HG02798 (cell line): ENCODE measurements around the gene STH.

Source experiments
- ATAC-seq: cut with Tn5 transposase; IDR thresholded peaks from one replicate; pipeline ENCODE4 v1.9.1; 2021; ENCODE audit warnings: mild to moderate bottlenecking; ENCODE audit not compliant: unreplicated experiment, poor library complexity

The STH gene

DNA sequence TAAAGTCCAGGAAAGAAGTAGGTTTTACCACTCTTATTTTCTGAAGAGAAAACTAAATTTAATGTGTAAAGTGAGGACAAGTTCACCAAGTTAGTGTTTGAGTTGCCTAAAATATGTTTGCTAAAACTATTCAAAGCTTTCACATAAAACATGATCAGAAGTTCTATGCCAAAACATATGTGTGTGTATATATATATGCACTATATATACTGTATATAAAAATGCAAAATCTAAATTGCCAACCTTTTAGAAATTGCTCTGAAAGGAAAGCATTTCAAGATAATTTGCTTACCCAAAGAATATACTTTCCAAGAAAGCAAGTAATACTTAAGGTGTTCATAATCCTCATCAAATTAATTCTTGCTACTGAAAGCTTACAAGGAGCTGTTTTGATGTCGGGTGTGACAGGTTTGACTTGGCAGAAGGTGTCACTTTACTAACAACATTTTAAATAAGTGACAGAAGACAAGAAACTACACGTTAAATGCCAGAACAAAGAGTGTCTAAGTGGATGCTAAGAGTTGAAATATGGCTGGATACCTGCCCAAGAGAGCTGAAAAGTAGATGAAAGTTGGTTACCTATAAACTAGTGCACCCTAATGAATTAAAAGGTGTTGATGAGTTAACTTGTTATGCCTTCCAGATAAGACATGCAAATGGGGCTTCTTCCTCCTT, 32.3 kb upstream of the STH start:
- ATAC-seq = no peak

DNA sequence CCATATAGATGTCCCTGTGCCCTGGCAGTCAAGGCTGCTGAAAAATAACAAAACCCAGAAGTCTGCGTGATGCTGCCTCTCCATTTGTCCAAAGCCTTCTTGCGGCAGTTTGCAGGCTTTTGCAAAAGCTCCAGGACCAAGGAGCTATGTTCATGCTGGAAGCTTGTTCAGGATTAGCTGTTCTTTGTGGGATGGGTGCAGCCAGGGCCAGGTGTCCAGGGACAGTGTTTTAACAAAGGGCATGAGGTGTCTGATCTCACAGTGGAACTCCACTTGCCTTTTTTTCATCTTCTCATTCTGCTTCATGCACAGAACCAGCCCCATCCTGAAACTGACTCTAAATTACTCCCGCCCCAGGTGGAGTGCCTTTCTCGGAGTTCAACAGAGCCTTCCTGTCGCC, 31.7 kb upstream of the STH start:
- ATAC-seq = no peak

DNA sequence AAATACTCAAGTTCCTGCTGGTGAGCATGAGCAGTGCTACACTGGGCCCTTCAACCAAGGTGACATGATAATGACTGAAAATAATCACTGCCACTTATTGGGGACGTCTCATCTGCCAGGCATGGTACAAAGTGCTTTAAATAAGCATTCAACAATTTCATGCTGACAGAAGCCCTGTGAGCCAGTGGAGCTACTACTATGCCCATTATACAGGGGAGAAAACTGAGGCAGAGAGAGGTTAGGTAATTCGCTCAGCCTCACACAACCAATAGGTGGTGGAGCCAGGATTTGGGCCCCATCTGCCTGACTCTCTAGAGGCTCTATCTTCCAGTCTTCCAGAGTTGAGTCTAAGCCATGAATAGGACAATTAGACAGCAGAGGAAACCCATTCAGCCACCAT, 30.3 kb upstream of the STH start:
- no peak for ATAC-seq

DNA sequence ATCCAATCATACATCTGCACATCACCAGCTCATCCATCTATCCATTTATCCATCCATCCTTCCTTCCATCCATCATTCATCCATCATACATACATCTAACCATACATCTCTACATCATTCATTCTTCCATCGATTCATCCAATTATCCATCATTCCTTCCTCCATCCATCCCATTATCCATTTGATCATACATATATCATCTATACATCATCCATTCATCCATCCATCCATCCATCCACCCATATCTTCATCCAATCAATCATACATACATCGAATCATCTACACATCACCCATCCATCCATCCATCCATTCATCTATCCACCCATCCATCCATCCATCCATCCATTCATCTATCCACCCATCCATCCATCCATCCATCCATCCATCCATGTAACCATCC, 29.3 kb upstream of the STH start:
- ATAC-seq = no peak

DNA sequence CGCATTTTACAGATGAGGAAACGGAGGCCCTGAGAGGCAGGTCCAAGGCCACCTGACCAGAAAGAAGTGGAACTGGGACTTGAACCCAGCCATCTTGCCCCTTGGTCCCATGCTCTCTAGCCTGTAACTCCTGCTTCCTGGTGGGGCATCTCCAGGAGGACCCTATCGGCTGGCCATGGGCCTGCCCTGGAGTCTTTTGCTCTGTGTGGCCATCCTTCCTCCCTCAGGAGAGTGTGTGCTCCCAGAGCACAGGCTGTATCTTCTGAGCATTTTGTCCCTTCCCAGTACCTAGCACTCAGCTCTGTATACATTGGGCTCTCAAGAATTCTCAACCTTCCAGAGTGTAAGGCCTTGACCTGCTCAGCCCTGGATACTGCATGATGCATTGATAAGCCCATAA, 28.4 kb upstream of the STH start:
- no peak for ATAC-seq

DNA sequence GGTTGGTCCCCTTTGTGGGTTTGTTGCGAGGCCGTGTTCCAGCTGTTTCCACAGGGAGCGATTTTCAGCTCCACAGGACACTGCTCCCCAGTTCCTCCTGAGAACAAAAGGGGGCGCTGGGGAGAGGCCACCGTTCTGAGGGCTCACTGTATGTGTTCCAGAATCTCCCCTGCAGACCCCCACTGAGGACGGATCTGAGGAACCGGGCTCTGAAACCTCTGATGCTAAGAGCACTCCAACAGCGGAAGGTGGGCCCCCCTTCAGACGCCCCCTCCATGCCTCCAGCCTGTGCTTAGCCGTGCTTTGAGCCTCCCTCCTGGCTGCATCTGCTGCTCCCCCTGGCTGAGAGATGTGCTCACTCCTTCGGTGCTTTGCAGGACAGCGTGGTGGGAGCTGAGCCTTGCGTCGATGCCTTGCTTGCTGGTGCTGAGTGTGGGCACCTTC, 27.3 kb upstream of the STH start:
- no peak for ATAC-seq

DNA sequence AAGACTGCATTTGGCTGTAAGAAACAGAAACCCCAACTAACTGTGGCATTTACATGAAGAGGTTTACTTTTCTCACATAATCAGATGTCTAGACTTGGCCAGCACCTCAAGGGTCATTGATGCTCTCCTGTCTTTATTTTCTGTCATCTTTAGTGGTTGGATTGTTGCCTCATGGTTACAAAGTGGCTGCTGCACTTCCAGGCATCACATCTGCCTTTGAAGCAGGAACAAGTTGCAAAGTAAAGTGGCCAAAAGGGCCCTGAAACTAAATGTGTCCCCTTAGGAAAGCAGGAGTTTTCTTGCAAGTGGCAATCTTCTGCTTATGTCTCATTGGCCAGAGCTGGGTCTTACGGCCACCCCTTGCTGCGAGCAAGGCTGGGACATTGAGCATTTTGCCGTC, 26.5 kb upstream of the STH start:
- ATAC-seq = no peak

DNA sequence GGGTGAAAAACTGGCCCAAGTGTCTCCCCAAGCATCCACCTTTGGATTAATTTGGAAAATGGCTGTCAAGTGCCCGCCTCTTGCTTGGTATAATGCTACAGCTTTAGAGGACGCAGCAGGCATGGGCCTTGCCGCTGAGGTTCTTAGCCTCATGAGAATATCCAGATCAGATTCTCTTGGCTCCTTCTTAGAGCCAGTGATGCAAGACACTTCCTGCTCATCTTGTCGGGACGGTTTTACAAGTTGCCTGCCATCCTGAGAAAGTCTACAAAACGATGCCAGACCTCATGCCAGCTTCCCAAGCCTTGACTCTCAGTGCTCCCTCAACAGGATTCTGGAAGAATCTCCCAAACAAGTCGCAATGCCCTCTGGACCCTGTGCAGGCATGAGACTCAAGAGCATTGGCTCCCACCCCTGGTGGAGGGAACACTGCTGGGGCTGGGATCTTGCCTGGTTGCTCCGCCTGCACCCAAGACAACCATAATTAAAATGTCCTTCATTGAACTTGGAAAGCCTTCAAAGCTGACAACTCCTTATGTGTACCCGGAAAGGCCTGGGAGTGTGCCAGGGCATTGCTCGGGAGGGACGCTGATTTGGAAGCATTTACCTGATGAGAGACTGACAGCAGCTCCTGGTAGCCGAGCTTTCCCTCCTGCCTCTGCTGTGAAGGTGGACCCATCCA, 25.8 kb upstream of the STH start:
- ATAC-seq = no peak

DNA sequence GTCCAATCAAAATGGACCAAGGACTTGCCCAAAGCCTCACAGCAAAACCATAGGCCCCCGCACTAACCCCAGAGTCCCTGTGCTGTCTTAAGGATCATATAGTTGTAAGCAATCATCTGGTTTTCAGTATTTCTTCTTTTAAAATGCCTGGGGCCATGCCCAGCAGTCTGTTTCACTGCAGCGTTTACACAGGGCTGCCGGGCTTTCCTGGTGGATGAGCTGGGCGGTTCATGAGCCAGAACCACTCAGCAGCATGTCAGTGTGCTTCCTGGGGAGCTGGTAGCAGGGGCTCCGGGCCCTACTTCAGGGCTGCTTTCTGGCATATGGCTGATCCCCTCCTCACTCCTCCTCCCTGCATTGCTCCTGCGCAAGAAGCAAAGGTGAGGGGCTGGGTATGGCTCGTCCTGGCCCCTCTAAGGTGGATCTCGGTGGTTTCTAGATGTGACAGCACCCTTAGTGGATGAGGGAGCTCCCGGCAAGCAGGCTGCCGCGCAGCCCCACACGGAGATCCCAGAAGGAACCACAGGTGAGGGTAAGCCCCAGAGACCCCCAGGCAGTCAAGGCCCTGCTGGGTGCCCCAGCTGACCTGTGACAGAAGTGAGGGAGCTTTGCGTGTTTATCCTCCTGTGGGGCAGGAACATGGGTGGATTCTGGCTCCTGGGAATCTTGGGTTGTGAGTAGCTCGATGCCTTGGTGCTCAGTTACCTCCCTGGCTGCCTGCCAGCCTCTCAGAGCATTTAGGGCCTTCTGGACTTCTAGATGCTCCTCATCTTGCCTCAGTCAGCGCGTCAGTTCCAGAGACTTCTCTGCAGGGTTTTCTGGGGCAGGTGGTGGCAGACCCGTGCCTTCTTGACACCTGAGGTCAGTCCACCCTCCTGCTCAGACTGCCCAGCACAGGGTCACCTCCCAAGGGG, 24.8 kb upstream of the STH start:
- no peak for ATAC-seq

DNA sequence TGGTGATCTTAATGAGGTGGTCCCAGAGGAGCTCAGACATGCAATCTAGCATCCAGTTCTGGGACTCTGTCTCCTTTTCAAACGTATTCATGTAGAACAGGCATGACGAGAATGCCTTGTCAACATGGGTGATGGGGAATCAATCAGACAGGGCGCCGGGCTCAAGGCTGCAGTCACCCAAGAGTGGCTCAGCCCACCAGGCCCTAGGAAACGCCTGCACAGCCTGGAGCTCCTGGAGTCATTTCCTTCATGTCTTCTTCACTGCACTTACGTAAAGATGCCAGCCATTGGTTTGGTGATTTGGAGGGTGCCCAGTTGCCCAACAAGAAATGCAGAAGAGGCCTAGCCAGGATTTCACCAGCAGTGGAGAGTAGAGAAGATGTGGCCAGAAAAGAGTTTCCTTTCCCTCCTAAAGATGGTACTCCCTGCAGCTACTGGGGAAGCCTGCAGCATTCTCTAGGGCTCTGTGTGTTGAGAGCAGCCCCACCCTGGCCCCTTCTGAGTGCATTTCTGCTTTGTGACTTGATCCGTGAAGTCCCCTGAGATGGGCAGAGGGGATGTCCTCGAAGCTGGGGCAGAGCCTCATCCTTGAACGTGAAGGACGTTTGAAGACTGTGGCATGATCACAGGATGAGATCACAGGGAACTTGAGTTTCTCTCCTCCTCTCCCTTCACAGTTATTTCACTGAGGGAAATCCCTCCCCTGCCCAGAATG, 24.0 kb upstream of the STH start:
- no peak for ATAC-seq

DNA sequence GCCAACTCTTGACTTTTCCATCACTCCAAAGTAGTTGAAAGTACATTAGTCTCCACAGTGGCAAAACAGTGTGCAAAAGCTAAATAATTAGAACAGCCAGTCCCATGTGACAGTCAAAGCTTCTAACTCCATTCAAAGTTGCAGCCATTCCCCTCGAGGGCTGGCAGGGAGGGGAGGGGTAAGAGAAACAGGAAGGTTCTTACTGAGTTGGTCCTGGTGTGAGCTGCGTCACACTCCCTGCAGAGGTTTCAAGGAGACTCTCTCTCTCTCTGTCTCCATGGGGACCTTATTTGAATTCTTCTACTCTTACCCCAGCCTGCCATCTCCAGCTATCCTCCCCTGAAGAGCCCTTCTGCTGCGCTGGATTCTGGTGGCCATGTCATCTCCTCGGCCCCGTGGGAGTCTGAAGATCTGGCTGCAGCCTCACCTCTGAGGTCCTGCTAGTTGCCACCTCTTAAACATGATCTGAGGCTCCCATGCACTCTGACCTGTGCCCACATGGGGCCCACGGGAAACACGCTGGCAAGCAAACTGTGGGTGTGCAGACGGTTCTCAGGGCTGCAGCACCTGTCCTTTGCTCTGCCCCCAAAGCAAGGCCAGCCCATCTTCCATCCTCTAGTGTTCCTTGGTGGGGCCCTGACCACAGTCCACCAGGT, 23.3 kb upstream of the STH start:
- no peak for ATAC-seq

DNA sequence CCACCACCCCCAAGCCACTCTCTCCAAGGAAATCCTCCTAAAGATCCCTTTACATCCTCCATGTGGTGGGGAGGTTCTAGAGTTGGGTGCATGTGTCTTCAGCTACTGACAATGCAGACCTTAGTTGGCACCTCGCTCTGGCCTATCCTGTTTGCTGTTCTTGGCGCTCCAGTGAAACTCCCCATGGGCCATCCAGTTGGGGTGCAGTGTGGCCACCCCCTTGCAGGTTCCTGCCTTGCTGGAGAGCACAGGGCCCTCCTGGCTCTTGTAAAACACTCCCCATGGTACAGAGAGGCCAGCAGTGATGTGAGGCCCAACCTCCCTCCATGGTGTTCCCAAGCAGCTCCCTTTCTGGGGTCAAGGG, 22.7 kb upstream of the STH start:
- ATAC-seq = no peak

DNA sequence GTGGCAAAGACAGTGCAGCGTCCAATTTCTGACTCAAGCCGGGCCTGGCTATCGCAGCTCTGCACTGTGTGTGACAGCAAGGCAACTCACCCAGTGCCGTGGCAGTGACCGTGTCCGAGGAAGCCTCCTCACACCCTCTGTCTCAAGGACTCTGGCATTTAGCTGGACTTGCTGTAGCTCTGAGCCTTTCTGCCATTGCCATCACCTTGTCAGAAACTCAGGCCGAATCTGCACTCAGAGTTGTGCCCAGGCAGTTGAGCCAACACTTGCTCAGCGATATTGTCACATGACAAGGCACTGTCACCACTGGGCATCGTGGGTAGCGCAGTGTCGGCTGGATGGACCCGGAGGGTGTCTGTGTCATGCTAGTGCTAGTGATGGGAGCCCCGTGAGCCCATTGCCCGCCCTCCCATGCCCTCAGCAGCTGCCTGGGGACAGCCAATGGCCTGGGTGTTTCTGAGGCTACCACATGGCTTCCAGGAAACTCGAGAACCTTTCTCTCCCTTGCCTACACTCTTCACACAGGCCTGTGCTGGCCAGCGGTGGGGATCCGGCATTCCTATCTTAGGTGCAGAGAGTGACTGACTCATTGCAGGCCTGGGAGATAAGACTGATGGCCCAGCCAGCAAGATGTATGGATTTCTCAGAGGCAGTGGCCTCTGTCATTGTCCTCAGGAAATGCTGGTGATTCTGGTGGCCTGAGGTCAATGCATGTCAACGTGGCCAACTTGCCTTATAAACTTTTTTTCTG, 22.1 kb upstream of the STH start:
- no peak for ATAC-seq

DNA sequence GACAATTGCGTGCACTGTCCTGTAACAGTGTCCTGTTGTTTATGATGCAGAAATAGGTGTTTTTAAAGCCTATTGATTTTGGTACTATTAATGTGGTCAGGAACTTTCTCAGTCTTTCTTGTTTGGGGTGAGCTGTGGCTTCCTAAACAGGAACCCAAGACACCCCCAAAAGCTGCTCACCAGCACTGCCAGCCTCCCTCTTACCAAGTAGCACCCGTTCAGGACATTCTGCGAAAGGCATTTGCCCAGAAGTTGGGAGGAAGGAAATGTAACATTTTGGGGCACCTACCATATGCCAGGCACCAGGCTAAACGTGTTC, 21.6 kb upstream of the STH start:
- no peak for ATAC-seq

DNA sequence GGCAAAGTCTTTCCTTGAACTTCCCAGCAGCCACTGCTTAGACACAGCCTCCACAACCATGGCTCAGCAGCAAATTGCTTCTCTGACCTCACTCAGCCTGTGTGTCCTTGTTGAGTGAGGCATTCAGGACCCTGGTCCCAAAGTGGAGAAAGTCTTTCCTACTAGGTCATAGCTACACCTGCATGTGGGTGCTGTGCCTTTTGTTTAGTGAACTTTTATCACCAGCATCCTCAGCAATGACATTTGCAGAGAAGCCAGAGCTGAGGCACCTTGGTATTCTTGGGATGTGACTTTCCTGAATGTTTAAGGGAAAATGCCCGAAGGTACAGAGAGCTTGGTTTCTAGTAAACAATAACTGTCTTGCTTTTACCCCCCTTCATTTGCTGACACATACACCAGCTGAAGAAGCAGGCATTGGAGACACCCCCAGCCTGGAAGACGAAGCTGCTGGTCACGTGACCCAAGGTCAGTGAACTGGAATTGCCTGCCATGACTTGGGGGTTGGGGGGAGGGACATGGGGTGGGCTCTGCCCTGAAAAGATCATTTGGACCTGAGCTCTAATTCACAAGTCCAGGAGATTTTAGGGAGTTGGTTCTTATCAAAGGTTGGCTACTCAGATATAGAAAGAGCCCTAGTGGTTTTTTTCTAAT, 20.9 kb upstream of the STH start:
- ATAC-seq = no peak

DNA sequence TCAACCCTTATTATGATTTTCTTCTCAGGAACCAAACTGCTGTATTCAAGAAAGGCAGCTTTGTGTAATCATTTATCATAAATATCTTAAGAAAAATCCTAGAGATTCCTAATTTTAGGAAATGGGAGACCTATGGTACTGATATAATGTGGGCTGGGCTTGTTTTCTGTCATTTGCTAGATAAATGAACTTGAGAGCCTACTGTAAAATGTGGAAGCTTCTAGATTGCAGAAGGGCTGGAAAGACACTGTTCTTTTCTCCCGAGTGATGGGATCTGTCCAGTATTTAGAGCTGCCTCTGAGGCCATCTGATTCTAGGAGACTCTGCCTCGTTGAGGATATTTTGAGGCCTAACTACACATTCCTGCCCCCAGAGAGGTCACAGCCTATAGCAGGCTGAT, 19.9 kb upstream of the STH start:
- ATAC-seq = no peak

DNA sequence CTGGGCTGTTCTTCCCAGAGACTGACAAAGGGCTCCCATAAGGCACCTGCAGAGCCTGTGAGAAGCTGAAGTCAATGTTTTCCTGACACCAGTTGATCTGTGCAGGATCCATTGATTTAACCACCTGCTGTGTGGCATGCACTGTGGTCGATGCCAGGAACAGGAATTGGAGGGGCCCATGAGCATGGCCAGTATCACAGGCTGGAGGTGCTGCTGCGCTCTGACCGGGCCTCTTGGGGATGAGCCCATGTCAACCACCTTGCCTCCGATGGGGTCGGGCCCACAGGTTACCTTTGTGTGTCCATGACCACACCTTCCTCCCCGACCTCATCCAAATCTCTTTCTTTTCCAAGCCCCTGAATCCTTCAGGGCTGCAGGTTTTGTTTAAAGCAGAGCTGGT, 18.2 kb upstream of the STH start:
- ATAC-seq = no peak

DNA sequence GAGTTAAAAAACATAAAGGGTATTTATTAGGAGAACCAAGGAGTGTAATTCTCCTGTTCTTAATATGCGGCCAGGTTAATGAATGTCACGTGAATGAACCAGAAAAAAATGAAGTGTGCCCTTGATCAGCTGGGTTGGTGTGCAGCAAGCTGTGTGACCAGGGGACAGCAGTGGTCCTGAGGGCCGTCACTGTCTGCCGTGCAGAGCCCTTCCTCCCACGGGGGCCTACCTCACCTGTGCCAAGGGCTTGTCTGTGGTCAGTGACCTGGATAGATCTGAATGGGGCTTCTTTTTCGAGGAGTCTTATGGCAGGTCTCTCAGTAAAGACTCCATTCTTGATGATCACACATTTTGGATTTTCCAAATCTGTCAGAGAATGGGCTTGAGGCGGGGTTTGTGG, 17.7 kb upstream of the STH start:
- ATAC-seq = no peak
